ENCODE measurements around the gene EFHC1.

EFHC1 gene

DNA sequence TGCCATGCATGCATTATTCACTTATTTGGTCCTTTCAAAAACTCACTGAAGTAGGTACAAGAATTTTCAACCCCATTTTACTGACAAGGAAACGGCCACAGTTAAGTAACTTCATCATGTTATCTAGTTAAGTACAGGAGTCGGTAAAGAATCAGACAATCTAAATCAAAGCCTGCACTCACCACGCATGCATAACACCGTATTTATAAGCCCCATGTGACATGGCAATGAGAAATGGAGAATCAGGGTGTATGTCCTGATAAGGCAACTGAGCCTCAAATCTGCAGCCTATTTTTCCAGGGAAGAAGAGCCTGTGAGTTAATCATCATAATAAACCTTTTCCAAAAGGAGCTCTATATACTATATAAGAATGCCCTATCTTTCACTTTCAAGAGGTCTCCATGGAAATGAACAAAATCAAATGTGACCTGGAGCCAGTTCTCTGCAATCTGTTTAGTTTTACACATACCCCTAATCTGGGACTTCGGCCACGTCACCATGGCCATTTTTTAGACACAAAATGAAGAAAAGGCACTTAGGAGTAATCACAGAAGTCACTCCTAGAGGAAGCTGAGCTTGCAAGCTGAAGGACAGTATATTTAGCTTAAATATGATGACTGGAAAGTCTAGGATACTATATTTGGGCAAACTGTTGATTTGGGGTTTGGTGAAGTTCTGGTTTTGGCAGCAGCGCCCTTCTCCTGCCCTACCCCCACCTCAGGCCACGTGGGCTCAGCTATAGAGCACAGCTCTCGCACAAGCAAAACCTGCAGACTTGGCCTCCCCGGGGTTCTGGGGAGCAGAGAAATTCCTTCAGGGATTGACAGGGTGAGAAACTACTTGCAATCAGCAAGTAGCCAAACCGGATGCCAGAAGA is 137.5 kb downstream of the EFHC1 start:
- TF ChIP-seq, protein P1, sequence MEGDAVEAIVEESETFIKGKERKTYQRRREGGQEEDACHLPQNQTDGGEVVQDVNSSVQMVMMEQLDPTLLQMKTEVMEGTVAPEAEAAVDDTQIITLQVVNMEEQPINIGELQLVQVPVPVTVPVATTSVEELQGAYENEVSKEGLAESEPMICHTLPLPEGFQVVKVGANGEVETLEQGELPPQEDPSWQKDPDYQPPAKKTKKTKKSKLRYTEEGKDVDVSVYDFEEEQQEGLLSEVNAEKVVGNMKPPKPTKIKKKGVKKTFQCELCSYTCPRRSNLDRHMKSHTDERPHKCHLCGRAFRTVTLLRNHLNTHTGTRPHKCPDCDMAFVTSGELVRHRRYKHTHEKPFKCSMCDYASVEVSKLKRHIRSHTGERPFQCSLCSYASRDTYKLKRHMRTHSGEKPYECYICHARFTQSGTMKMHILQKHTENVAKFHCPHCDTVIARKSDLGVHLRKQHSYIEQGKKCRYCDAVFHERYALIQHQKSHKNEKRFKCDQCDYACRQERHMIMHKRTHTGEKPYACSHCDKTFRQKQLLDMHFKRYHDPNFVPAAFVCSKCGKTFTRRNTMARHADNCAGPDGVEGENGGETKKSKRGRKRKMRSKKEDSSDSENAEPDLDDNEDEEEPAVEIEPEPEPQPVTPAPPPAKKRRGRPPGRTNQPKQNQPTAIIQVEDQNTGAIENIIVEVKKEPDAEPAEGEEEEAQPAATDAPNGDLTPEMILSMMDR (IDR thresholded peaks at IDR 0.05; ENCODE audit: borderline replicate concordance, insufficient read depth, low read depth, low read length): no peak
- no peak overlapping the region for H3K4me3 ChIP-seq (ENCODE audit: low read depth, low read length)

DNA sequence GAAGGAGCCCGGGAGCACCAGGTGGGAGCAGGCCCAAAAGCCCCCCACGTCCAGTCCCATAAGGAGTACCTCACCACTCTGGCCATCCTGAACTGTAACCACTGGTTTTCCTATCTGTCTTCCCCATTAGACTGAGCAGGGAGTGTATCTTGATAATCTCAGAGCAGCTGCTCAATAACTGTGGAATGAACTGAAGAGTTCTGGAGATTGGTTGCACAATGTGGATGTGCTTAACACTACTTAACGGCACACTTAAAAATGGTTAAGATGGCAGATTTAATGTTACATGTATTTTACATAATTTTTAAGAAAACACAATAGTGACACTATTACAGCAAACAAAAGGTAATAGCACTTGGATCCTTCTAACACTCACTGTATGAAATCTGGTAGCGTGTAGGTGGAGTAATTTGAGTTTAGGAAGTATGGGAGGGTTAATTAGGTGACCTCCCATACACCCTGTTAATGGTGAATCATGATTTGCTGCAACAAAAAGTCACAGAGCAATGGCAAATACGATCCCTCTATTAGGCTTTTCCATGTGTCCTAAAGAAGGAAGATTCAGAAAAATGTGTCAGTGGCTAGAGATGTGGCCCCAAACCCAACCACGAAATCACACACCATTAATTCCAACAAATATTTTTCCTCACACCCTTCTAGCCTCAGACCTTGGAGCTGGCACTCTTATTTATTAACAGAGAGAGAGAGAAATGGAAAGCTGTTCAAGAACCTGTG is 138.3 kb downstream of the EFHC1 start:
- TF ChIP-seq, protein P1 (IDR thresholded peaks at IDR 0.05; ENCODE audit: borderline replicate concordance, insufficient read depth, low read depth, low read length): no peak
- H3K4me3 ChIP-seq (ENCODE audit: low read depth, low read length): no peak overlapping the region

DNA sequence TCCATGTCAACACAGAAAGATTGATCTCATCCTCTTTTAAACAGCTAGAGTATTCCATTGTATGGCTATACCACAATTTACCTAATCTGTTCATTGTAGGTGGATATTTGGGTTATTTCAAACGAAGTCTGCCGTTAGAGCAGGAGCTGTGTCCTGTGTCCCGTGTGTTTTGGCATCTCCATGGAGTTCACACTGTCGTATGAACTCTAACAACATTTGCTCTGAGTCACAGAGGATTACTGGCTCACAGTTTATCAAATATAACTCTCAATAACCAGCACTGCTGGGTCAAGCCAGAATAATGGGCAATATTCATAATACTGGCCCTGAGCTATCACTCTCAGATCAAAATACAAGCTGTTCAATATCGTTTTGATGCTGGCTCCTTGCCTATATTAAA is 140.3 kb downstream of the EFHC1 start:
- TF ChIP-seq, protein P1 (IDR thresholded peaks at IDR 0.05; ENCODE audit: borderline replicate concordance, insufficient read depth, low read depth, low read length): no peak
- H3K4me3 ChIP-seq (ENCODE audit: low read depth, low read length): no peak overlapping the region

DNA sequence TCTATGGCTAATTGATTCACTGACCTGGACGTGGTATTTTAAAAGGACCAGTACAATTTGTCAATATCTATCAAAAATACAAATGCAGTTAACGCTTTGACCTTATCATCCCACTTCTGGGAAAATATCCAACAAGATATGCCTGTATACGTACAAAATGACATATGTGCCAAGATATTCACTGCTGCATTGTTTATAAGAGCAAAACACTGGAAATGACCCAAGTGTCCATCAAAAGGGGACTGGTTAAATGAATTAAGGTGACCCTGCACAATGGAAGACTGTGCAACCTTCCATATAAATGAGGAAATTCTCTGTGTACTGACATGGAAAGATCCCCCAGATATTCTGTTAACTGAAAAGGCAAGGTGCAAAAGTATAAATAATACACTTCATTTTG is 142.8 kb downstream of the EFHC1 start:
- TF ChIP-seq, protein P1 (IDR thresholded peaks at IDR 0.05; ENCODE audit: borderline replicate concordance, insufficient read depth, low read depth, low read length): no peak
- no peak overlapping the region for H3K4me3 ChIP-seq (ENCODE audit: low read depth, low read length)

DNA sequence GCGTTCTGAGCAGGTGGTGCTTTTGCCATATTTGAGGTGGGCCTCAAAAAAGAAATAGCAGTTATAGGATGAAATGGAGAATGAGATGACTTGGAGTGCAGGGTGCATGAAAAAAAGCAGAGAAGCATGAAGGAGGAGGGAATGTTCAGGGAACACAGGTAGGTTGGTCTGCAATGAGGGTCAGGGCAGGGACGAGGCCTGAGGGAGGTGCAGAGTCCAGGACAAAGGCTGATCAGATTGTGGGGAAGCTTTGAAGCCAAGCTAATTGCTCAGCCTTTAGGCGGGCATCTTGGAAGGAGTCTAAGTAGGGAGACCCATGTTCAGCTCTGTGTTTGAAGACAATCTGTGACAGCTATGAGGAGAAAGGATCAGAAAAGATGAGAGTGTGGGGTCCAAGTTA is 144.7 kb downstream of the EFHC1 start:
- TF ChIP-seq, protein P1 (IDR thresholded peaks at IDR 0.05; ENCODE audit: borderline replicate concordance, insufficient read depth, low read depth, low read length): no peak
- H3K4me3 ChIP-seq (ENCODE audit: low read depth, low read length): no peak overlapping the region

DNA sequence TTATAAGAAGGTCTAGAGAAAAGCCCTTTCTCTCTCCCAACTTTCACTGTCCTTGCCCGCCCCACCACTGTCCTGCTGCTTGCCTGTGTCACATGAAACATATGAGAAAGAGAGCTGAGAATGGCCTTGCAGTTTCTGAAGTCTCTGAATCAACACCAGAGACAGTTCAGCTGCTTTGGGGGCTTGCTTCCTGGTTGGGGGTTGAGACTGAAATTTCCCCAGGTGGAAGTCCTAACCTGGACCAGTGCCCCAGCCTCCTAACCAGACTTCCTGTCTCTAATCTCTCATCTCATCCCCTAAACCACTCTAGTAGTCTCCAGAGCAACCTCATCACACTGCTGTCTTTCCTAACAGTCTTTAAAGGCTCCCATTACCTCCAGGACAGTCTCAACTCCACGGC is 146.1 kb downstream of the EFHC1 start:
- H3K4me3 ChIP-seq (ENCODE audit: low read depth, low read length): no peak overlapping the region
- TF ChIP-seq, protein P1 (IDR thresholded peaks at IDR 0.05; ENCODE audit: borderline replicate concordance, insufficient read depth, low read depth, low read length): no peak

Measured in GM12875 (cell line).